ENCODE measurements around the gene GAREM1. TPM values are rescaled to one million over a fixed set of nuclear protein-coding genes. Genes with fewer than 3 reads are reported as not detected.

The GAREM1 gene
- total and polyA plus RNA-seq, 2 of the 8 experiments (the other 6 are each of a cell fraction or from before 2014, with no cell fraction given), result 3.6 to 9.2 TPM

- TF ChIP-seq E2F6 (IDR thresholded peaks at IDR 0.05) (no peak), ATF2 (IDR thresholded peaks at IDR 0.05; ENCODE audit: low read length) (no peak), FOSL1 (IDR thresholded peaks at IDR 0.05; ENCODE audit: insufficient read depth, low read depth, low read length) (no peak)
These were observed 34.8 kb downstream of the GAREM1 start (continued) for GRCh38 chr18:32435631-32436500.

All from H1 (cell line).